ENCODE data around the gene BZW2. TPM values are rescaled to one million over a fixed set of nuclear protein-coding genes. Genes with fewer than 3 reads are reported as not detected.

BZW2 gene
- 52.2 and 64.7 TPM in 2 replicates for total RNA-seq (2014; rRNA removed; shearing (Covaris generic))

- peak; percentile 96 for DNase-seq (ENCODE audit: low spot score)
- in situ Hi-C loops (cut with HindIII; ENCODE audit: low sequenced_read_pairs), result no loop called here
These were observed at the start of gene BZW2, which contains the start of gene ANKMY2 for GRCh38 chr7:16645593-16646471. TSS of gene BZW2 (plus strand) at chr7:16646181. CDS start at chr7:16665444, 19,263 bp downstream. TSS of gene ANKMY2 (minus strand) at chr7:16645754. CDS start at chr7:16645573, 181 bp downstream.

GRCh38 chr7:16598015-16598414 lies 48.0 kb upstream of the BZW2 start:
- in situ Hi-C loops (cut with HindIII; ENCODE audit: low sequenced_read_pairs), result no loop called here
- no peak for DNase-seq (ENCODE audit: low spot score)

GRCh38 chr7:16599860-16600259 lies 46.1 kb upstream of the BZW2 start:
- in situ Hi-C loops (cut with HindIII; ENCODE audit: low sequenced_read_pairs), result no loop called here
- DNase-seq (ENCODE audit: low spot score), result no peak

GRCh38 chr7:16603633-16604032 lies 42.3 kb upstream of the BZW2 start:
- in situ Hi-C loops (cut with HindIII; ENCODE audit: low sequenced_read_pairs), result no loop called here
- DNase-seq (ENCODE audit: low spot score), result no peak

GRCh38 chr7:16604054-16604453 lies 41.9 kb upstream of the BZW2 start:
- in situ Hi-C loops (cut with HindIII; ENCODE audit: low sequenced_read_pairs), result no loop called here

GRCh38 chr7:16606704-16607103 lies 39.3 kb upstream of the BZW2 start:
- in situ Hi-C loops (cut with HindIII; ENCODE audit: low sequenced_read_pairs), result no loop called here

More at GRCh38 chr7:16604054-16604453, 41.9 kb upstream of the BZW2 start:
- peak; percentile 8 for DNase-seq (ENCODE audit: low spot score)

GRCh38 chr7:16609842-16610450 lies 36.0 kb upstream of the BZW2 start:
- in situ Hi-C loops (cut with HindIII; ENCODE audit: low sequenced_read_pairs), result no loop called here

More at GRCh38 chr7:16606704-16607103, 39.3 kb upstream of the BZW2 start:
- DNase-seq (ENCODE audit: low spot score), result no peak

GRCh38 chr7:16611711-16612110 lies 34.3 kb upstream of the BZW2 start:
- in situ Hi-C loops (cut with HindIII; ENCODE audit: low sequenced_read_pairs), result no loop called here

More at GRCh38 chr7:16609842-16610450, 36.0 kb upstream of the BZW2 start:
- no peak for DNase-seq (ENCODE audit: low spot score)

GRCh38 chr7:16615228-16615627 lies 30.8 kb upstream of the BZW2 start:
- in situ Hi-C loops (cut with HindIII; ENCODE audit: low sequenced_read_pairs), result no loop called here
- no peak for DNase-seq (ENCODE audit: low spot score)

More at GRCh38 chr7:16611711-16612110, 34.3 kb upstream of the BZW2 start:
- no peak for DNase-seq (ENCODE audit: low spot score)

- no peak for DNase-seq (ENCODE audit: low spot score)
- in situ Hi-C loops (cut with HindIII; ENCODE audit: low sequenced_read_pairs), result no loop called here
These were observed 29.9 kb upstream of the BZW2 start for GRCh38 chr7:16616122-16616521.

- in situ Hi-C loops (cut with HindIII; ENCODE audit: low sequenced_read_pairs), result no loop called here
- DNase-seq (ENCODE audit: low spot score), result no peak
These were observed 29.4 kb upstream of the BZW2 start for GRCh38 chr7:16616542-16616941.

GRCh38 chr7:16619979-16620408 lies 26.0 kb upstream of the BZW2 start:
- no peak for DNase-seq (ENCODE audit: low spot score)
- in situ Hi-C loops (cut with HindIII; ENCODE audit: low sequenced_read_pairs), result no loop called here

GRCh38 chr7:16626388-16626787 lies 19.6 kb upstream of the BZW2 start:
- in situ Hi-C loops (cut with HindIII; ENCODE audit: low sequenced_read_pairs), result no loop called here
- DNase-seq (ENCODE audit: low spot score), result no peak

GRCh38 chr7:16627236-16627635 lies 18.7 kb upstream of the BZW2 start:
- in situ Hi-C loops (cut with HindIII; ENCODE audit: low sequenced_read_pairs), result no loop called here
- no peak for DNase-seq (ENCODE audit: low spot score)

GRCh38 chr7:16630654-16631053 lies 15.3 kb upstream of the BZW2 start:
- in situ Hi-C loops (cut with HindIII; ENCODE audit: low sequenced_read_pairs), result no loop called here
- no peak for DNase-seq (ENCODE audit: low spot score)

- no peak for DNase-seq (ENCODE audit: low spot score)
- in situ Hi-C loops (cut with HindIII; ENCODE audit: low sequenced_read_pairs), result no loop called here
These were observed 11.7 kb upstream of the BZW2 start for GRCh38 chr7:16634271-16634738.

GRCh38 chr7:16636555-16637101 lies 9.4 kb upstream of the BZW2 start:
- DNase-seq (ENCODE audit: low spot score), result no peak
- in situ Hi-C loops (cut with HindIII; ENCODE audit: low sequenced_read_pairs), result no loop called here

GRCh38 chr7:16637379-16637778 lies 8.6 kb upstream of the BZW2 start:
- peak; percentile 44 for DNase-seq (ENCODE audit: low spot score)
- in situ Hi-C loops (cut with HindIII; ENCODE audit: low sequenced_read_pairs), result no loop called here

- in situ Hi-C loops (cut with HindIII; ENCODE audit: low sequenced_read_pairs), result no loop called here
- peak; percentile 58 for DNase-seq (ENCODE audit: low spot score)
These were observed 7.4 kb upstream of the BZW2 start for GRCh38 chr7:16638282-16639280.
